ENCODE data around the gene GMDS.

GMDS gene

GRCh38 chr6:2132416-2132815 is 113.0 kb downstream of the GMDS start:
- no peak overlapping the region for H3K27ac Mint-ChIP-seq (ENCODE audit: low read depth)
- H3K4me3 Mint-ChIP-seq, result no peak overlapping the region
- no peak for ATAC-seq (replicated peaks; ENCODE audit: extremely low read depth, poor library complexity, severe bottlenecking)
- no peak for DNase-seq (ENCODE audit: low spot score in 2 of 2)
- no peaks in the 10 kb centered on the region for H3K27me3 Mint-ChIP-seq
- H3K4me1 Mint-ChIP-seq, result peaks cover 28% of the 10 kb centered on the region
- no peaks in the 10 kb centered on the region for H3K36me3 Mint-ChIP-seq (ENCODE audit: insufficient read depth)
- H3K9me3 Mint-ChIP-seq, result no peaks in the 10 kb centered on the region

DNA sequence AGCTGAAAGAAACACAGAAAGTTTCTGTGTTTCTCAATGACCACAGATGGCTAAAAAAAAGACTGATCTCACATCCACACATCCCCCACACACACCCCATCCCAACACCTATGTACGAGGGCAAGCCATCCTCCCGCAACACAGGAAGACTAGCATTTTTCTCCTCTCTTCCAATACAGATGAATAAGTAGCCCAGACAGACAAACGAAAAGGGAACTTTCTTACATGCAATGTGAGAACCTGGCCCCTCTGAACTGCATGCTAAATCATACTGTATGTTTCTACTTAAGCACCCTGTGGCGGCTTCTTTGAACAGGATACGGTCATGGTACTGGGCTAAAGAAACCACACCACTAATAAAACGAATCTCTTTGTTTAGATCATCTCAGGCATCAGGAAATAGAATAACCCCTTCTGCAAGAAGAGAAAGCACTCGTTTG is 116.2 kb downstream of the GMDS start:
- no peak overlapping the region for H3K4me3 Mint-ChIP-seq
- no peaks in the 10 kb centered on the region for H3K27me3 Mint-ChIP-seq
- peaks cover 36% of the 10 kb centered on the region for H3K4me1 Mint-ChIP-seq
- DNase-seq (ENCODE audit: low spot score in 2 of 2), result no peak
- H3K9me3 Mint-ChIP-seq, result no peaks in the 10 kb centered on the region
- ATAC-seq (replicated peaks; ENCODE audit: extremely low read depth, poor library complexity, severe bottlenecking), result no peak
- peaks cover 3% of the 10 kb centered on the region for H3K36me3 Mint-ChIP-seq (ENCODE audit: insufficient read depth)
- no peak overlapping the region for H3K27ac Mint-ChIP-seq (ENCODE audit: low read depth)

DNA sequence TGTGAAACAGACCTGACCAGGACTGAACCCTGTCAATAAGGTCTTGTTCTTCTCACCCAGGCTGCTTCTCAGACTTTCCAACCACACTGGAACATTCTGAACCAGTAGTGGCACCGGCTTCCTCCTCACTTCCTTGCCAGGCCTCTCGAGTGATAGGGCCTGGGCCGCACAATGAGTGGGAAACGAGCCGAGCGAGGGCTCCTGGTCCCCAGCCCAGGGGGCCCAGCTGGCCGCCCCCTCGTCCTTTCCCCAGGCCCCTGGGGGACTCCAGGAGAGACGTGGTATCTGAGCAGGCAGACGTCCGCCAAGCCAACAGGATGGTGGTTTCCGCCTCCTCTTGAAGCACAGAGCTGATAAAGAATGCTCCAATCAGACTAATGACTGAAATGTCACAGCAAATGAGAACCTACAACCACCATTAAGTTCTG is 117.9 kb downstream of the GMDS start:
- H3K27me3 Mint-ChIP-seq, result no peaks in the 10 kb centered on the region
- DNase-seq (ENCODE audit: low spot score in 2 of 2), result no peak
- peak overlapping the region; percentile 82 for H3K27ac Mint-ChIP-seq (ENCODE audit: low read depth)
- no peaks in the 10 kb centered on the region for H3K9me3 Mint-ChIP-seq
- peak overlapping the region; percentile 25 for H3K4me3 Mint-ChIP-seq
- H3K4me1 Mint-ChIP-seq, result peaks cover 36% of the 10 kb centered on the region
- ATAC-seq (replicated peaks; ENCODE audit: extremely low read depth, poor library complexity, severe bottlenecking), result peak; percentile 74
- H3K36me3 Mint-ChIP-seq (ENCODE audit: insufficient read depth), result peaks cover 3% of the 10 kb centered on the region

GRCh38 chr6:2126351-2126750 is 119.1 kb downstream of the GMDS start:
- H3K4me3 Mint-ChIP-seq, result no peak overlapping the region
- no peaks in the 10 kb centered on the region for H3K9me3 Mint-ChIP-seq
- DNase-seq (ENCODE audit: low spot score in 2 of 2) (no peak), ATAC-seq (replicated peaks; ENCODE audit: extremely low read depth, poor library complexity, severe bottlenecking) (no peak)
- H3K27me3 Mint-ChIP-seq, result no peaks in the 10 kb centered on the region
- H3K4me1 Mint-ChIP-seq, result peaks cover 43% of the 10 kb centered on the region
- peaks cover 3% of the 10 kb centered on the region for H3K36me3 Mint-ChIP-seq (ENCODE audit: insufficient read depth)
- H3K27ac Mint-ChIP-seq (ENCODE audit: low read depth), result no peak overlapping the region

DNA sequence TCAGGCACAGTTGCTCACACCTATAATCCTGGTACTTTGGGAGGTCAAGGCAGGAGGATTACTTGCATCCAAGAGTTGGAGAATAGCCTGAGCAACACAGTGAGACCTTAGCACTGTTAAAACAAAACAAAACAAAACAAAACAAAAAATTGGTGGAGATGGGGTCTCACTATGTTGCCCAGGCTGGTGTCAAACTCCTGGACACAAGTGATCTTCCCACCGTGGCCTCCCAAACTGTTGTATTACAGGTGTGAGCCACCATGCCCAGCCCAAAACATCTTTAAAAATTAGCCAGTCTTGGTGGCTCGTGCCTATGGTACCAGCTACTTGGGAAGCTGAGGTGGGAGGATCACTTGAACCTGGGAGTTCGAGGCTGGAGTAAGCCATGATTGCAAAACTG is 120.2 kb downstream of the GMDS start:
- ATAC-seq (replicated peaks; ENCODE audit: extremely low read depth, poor library complexity, severe bottlenecking) (no peak), DNase-seq (ENCODE audit: low spot score in 2 of 2) (no peak)
- Mint-ChIP-seq H3K27me3 (no peaks in the 10 kb centered on the region), H3K36me3 (ENCODE audit: insufficient read depth) (peaks cover 3% of the 10 kb centered on the region), H3K4me3 (no peak overlapping the region), H3K27ac (ENCODE audit: low read depth) (no peak overlapping the region), H3K9me3 (no peaks in the 10 kb centered on the region), H3K4me1 (peaks cover 39% of the 10 kb centered on the region)

- Mint-ChIP-seq H3K4me3 (no peak overlapping the region), H3K9me3 (no peaks in the 10 kb centered on the region), H3K36me3 (ENCODE audit: insufficient read depth) (peaks cover 3% of the 10 kb centered on the region), H3K27ac (ENCODE audit: low read depth) (no peak overlapping the region), H3K4me1 (peaks cover 30% of the 10 kb centered on the region), H3K27me3 (no peaks in the 10 kb centered on the region)
- ATAC-seq (replicated peaks; ENCODE audit: extremely low read depth, poor library complexity, severe bottlenecking) (no peak), DNase-seq (ENCODE audit: low spot score in 2 of 2) (no peak)
Measured at GRCh38 chr6:2124260-2124709, 121.1 kb downstream of the GMDS start.

DNA sequence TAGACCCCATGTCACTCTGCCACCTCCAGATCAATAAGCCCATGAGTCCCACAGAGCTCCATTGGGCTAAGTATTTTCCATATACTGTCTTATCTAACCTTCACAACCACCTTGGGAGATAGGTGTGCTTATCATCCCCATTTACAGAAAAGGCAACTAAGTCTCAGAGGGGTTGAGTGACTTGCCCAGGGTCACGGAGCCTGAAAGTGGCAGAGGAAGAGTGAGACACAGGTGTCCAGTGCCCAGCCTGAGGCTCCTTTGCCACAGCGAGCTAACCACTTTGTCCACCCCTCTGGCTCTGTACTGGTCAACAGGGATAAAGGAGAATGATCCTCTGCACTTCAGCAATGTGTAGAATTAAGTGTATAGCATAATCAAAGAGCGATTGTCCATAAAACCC is 124.5 kb downstream of the GMDS start:
- no peaks in the 10 kb centered on the region for H3K27me3 Mint-ChIP-seq
- no peak overlapping the region for H3K27ac Mint-ChIP-seq (ENCODE audit: low read depth)
- H3K36me3 Mint-ChIP-seq (ENCODE audit: insufficient read depth), result peaks cover 3% of the 10 kb centered on the region
- ATAC-seq (replicated peaks; ENCODE audit: extremely low read depth, poor library complexity, severe bottlenecking) (no peak), DNase-seq (ENCODE audit: low spot score in 2 of 2) (no peak)
- H3K9me3 Mint-ChIP-seq, result no peaks in the 10 kb centered on the region
- peaks cover 7% of the 10 kb centered on the region for H3K4me1 Mint-ChIP-seq
- no peak overlapping the region for H3K4me3 Mint-ChIP-seq

GRCh38 chr6:2119275-2119674 is 126.1 kb downstream of the GMDS start:
- no peaks in the 10 kb centered on the region for H3K9me3 Mint-ChIP-seq
- H3K4me1 Mint-ChIP-seq, result peaks cover 7% of the 10 kb centered on the region
- no peaks in the 10 kb centered on the region for H3K27me3 Mint-ChIP-seq
- no peak for ATAC-seq (replicated peaks; ENCODE audit: extremely low read depth, poor library complexity, severe bottlenecking)
- H3K36me3 Mint-ChIP-seq (ENCODE audit: insufficient read depth), result no peaks in the 10 kb centered on the region
- DNase-seq (ENCODE audit: low spot score in 2 of 2), result no peak
- H3K27ac Mint-ChIP-seq (ENCODE audit: low read depth), result no peak overlapping the region
- no peak overlapping the region for H3K4me3 Mint-ChIP-seq

GRCh38 chr6:2118136-2118535 is 127.3 kb downstream of the GMDS start:
- no peaks in the 10 kb centered on the region for H3K9me3 Mint-ChIP-seq
- peaks cover 7% of the 10 kb centered on the region for H3K4me1 Mint-ChIP-seq
- no peak for ATAC-seq (replicated peaks; ENCODE audit: extremely low read depth, poor library complexity, severe bottlenecking)
- H3K27me3 Mint-ChIP-seq, result no peaks in the 10 kb centered on the region
- DNase-seq (ENCODE audit: low spot score in 2 of 2), result no peak
- no peak overlapping the region for H3K27ac Mint-ChIP-seq (ENCODE audit: low read depth)
- H3K4me3 Mint-ChIP-seq, result no peak overlapping the region
- H3K36me3 Mint-ChIP-seq (ENCODE audit: insufficient read depth), result no peaks in the 10 kb centered on the region

DNA sequence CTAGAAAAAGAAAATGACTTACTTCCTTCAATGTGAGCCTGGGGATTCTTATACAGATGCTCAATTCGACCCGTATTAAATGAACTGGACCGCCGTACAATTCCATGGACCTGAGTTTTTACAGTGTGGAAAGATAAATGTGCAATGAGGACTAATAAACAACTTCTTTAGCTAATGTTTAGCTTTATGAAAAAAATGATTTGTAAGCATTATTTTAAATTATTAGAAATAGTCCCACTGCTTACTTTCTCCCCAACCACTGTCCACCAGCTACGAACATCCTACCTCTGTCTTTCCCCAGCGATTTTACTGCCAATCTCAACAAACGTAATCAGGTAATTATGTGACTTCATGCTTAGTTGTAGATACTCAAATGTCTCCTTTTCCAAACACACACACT is 128.0 kb downstream of the GMDS start:
- H3K36me3 Mint-ChIP-seq (ENCODE audit: insufficient read depth), result no peaks in the 10 kb centered on the region
- H3K4me1 Mint-ChIP-seq, result peaks cover 12% of the 10 kb centered on the region
- DNase-seq (ENCODE audit: low spot score in 2 of 2) (no peak), ATAC-seq (replicated peaks; ENCODE audit: extremely low read depth, poor library complexity, severe bottlenecking) (no peak)
- no peaks in the 10 kb centered on the region for H3K27me3 Mint-ChIP-seq
- H3K4me3 Mint-ChIP-seq, result no peak overlapping the region
- no peaks in the 10 kb centered on the region for H3K9me3 Mint-ChIP-seq
- H3K27ac Mint-ChIP-seq (ENCODE audit: low read depth), result no peak overlapping the region

DNA sequence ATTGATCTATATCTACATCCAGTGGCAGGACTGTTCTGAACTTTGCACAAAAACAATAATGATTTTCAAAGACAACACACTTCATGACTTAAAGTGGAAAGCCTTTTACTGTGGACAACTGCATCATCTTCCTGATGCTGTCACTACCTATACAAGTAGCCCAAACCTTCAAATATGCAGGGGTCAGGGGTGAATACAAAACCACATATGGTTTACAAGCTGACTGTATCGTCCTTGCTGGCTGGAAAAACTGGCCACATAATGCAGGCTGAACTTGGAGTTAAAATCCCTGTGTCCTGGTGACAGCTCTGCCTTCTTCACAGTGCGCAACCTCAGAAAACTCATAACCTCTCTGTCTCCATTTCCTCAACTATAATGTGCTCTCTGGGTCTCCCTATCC is 128.9 kb downstream of the GMDS start:
- H3K9me3 Mint-ChIP-seq, result no peaks in the 10 kb centered on the region

GRCh38 chr6:2114100-2114499 is 131.3 kb downstream of the GMDS start:
- Mint-ChIP-seq H3K27ac (ENCODE audit: low read depth) (no peak overlapping the region), H3K9me3 (no peaks in the 10 kb centered on the region), H3K4me3 (no peak overlapping the region), H3K27me3 (no peaks in the 10 kb centered on the region), H3K36me3 (ENCODE audit: insufficient read depth) (peaks cover 2% of the 10 kb centered on the region), H3K4me1 (peaks cover 23% of the 10 kb centered on the region)
- DNase-seq (ENCODE audit: low spot score in 2 of 2), result no peak
- ATAC-seq (replicated peaks; ENCODE audit: extremely low read depth, poor library complexity, severe bottlenecking), result no peak

More for the DNA sequence above, 128.9 kb downstream of the GMDS start:
- H3K27me3 Mint-ChIP-seq, result no peaks in the 10 kb centered on the region
- H3K27ac Mint-ChIP-seq (ENCODE audit: low read depth), result no peak overlapping the region
- ATAC-seq (replicated peaks; ENCODE audit: extremely low read depth, poor library complexity, severe bottlenecking), result no peak
- DNase-seq (ENCODE audit: low spot score in 2 of 2), result no peak
- H3K4me3 Mint-ChIP-seq, result no peak overlapping the region
- peaks cover 11% of the 10 kb centered on the region for H3K4me1 Mint-ChIP-seq
- H3K36me3 Mint-ChIP-seq (ENCODE audit: insufficient read depth), result no peaks in the 10 kb centered on the region

DNA sequence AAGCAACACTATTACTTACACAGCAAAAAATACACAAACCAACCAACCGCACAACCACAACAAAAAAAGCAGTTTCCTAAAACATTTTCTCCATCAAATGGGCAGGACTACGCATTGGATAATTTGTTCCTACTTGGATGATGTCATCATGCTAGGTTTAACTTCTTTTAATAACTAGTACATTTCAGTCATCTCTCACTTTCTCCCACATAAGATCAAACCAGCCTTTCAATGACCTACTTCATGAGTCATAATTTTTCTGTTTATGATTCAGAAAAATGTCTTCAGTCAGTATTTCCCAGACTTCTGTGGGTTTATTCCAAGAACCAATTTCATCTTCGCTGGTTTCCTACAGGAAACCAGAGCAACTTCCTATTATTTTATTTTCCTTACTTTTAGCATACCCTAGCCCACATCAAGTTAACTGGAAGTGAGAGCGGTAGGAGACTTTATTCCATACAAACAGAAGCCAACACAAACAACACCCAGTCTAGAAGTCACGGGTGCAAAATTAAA is 134.2 kb downstream of the GMDS start:
- H3K36me3 Mint-ChIP-seq (ENCODE audit: insufficient read depth), result peaks cover 4% of the 10 kb centered on the region
- H3K4me3 Mint-ChIP-seq, result peak overlapping the region; percentile 69
- no peaks in the 10 kb centered on the region for H3K9me3 Mint-ChIP-seq
- ATAC-seq (replicated peaks; ENCODE audit: extremely low read depth, poor library complexity, severe bottlenecking), result no peak
- no peaks in the 10 kb centered on the region for H3K27me3 Mint-ChIP-seq
- DNase-seq (ENCODE audit: low spot score in 2 of 2), result no peak
- peaks cover 23% of the 10 kb centered on the region for H3K4me1 Mint-ChIP-seq
- peak overlapping the region; percentile 83 for H3K27ac Mint-ChIP-seq (ENCODE audit: low read depth)
